Measurements from ENCODE around the gene CHTF8.
"Not testable (repeated sequence)": the region's sequence is repeated elsewhere in the genome, so short reads cannot be mapped to it uniquely, and the experiment has no call there.

CHTF8 gene

GRCh38 chr16:69132424-69133252 is at the start of gene CHTF8, which contains the start of gene UTP4:
Gene CHTF8 (minus strand): TSS chr16:69132588. CDS start chr16:69121458, 11,130 bp downstream.
Gene UTP4 (plus strand): TSS chr16:69132649. CDS start chr16:69133460, 811 bp downstream.
- DNase-seq (ENCODE audit: low spot score), result peak; percentile 89

DNA sequence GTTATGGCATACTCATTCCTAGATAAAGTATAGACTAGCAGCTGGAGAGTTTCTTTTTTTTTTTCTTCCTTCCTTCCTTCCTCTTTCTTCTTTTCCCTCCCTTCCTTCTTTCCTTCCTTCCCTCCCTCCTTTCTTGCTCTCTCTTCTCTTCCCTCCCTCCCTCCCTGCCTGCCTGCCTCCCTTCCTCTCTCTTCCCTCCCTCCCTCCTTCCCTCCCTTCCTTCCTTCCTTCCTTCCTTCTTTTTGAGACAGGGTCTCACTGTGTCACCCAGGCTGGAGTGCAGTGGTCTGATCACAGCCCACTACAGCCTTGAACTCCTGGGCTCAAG is 47.6 kb upstream of the CHTF8 start:
- no peak for DNase-seq (ENCODE audit: low spot score)

DNA sequence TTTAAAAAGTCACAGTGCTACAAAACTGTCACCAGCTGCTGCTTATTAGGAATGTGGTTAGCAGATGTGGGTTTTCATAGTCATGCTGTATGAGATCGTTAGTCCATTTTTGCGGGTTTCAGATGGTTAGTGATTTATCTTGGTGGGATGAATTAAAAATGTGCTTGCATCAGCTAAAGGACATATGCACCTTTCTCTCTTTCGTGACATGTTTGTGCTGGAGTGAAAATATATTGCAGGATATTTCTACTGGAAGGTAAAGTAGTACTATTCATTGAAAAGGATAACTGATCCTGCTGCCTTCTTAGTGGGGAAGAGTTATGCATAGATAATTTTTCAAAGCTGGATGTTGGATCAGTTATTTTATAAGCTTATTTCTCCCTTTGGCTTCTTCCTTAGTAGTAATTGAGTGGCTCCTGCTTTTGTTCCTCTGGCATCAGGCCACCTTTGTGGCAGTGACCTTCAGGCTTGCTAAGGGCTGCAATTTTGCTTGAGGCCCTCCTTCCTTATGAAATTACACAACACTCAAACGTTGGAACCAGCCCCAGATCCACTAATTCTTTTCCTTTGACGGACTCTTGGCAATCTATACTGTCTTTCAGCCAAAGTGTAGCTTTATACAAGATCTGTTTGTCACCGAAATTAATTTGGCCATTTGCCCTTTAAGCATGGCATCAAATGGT is 47.1 kb upstream of the CHTF8 start:
- DNase-seq (ENCODE audit: low spot score), result no peak

GRCh38 chr16:69176033-69176800 is 43.8 kb upstream of the CHTF8 start:
- no peak for DNase-seq (ENCODE audit: low spot score)

GRCh38 chr16:69171325-69172084 is 39.1 kb upstream of the CHTF8 start:
- no peak for DNase-seq (ENCODE audit: low spot score)

DNA sequence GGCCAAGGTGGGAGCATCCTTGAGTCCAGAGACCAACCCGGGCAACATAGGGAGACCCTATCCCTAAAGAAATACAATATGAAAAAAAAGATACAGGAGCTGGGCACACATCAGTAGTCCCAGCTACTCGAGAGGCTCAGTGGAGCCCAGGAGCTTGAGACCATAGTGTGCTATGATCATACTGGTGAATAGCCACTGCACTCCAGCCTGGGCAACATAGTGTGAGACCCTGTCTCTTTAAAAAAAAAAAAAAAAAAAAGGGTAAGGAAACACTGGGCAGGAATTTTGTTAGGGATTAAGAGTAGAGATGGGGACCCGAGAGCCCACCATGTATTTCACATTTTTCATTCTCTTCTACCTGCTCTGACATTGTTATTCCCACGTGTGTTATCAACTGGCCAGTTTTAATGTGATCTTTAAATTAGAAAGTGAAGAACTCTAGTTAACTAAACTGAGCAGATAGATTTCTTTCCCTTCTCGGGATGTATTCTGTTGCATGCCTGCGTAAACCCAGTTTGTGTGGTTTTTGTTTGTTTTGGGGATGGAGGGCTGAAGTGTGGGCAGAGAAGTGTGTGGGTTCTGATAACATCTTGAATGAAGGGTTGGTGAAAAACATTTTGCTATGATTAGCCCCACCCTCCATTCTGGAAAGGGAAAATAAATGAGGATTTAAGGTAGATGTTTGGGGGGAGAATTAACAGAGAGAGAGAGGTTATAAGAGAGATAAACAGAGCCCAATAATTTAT is 37.4 kb upstream of the CHTF8 start:
- DNase-seq (ENCODE audit: low spot score), result no peak

- DNase-seq (ENCODE audit: low spot score), result no peak
Observed at GRCh38 chr16:69169051-69169450, 36.7 kb upstream of the CHTF8 start.

DNA sequence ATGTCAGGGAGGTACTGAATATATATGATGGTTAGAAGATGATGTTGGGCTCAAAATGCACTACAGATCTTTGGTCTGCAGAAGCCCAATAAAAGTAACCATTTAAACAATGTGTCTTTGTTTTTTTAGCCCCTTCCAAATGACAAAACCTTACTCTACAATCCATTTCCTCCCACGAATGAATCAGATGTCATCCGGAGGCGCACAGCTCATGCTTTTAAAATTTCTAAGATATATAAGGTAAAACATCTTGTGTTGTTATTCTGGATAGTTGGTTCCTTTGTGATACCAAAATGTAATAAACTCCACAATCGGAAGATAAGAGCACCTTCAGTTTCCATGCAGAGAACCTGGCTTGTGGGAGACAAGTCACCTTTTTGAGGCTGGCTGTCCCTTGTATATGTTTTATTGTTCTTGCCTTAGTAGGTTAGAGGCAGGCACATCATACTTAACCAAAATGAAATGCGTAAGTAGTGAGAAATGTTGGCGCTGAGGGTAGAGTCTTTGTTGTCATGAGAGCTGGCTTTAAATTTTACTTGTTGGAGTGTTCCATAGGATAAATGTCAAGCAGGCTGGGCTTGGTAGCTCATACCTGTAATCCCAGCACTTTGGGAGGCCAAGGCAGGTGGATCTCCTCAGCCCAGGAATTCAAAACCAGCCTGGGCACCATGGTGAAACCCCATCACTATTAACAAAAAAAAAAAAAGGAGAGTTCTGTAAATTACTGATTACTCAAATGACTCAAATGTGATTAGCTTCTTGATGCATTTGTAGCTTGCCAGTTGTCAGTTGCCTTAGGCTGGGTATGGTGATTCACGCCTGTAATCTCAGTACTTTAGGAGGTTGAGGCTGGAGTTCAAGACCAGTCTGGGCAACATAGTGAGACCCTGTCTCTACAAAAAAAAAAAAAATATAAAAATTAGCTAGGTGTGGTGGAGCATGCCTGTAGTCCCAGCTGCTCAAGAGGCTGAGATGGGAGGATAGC is 34.9 kb upstream of the CHTF8 start:
- DNase-seq (ENCODE audit: low spot score), result peak; percentile 25

- DNase-seq (ENCODE audit: low spot score), result peak; percentile 81
Observed at GRCh38 chr16:69166221-69166833, 33.9 kb upstream of the CHTF8 start.

- DNase-seq (ENCODE audit: low spot score), result no peak
Observed at GRCh38 chr16:69165584-69165983, 33.2 kb upstream of the CHTF8 start.

DNA sequence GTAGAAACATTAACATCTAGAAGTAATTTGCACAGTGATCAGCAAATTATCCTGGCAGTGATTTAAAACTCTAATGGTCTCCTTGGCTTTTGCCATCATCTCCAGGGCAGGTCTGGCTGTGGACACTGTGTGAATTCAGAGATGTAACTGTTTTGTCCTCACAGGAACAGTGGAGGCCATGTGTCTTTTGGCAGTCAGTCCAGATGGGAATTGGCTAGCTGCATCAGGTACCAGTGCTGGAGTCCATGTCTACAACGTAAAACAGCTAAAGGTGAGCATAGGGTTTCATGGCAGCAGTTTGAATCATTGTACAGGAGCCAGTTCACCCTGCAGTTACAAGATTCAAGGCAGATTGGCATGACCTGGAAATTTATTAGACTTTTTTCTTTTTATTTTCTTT is 27.8 kb upstream of the CHTF8 start:
- DNase-seq (ENCODE audit: low spot score), result no peak

- DNase-seq (ENCODE audit: low spot score), result no peak
Observed at GRCh38 chr16:69157196-69157595, 24.8 kb upstream of the CHTF8 start.

- peak; percentile 62 for DNase-seq (ENCODE audit: low spot score)
Observed at GRCh38 chr16:69150146-69150865, 17.9 kb upstream of the CHTF8 start.

DNA sequence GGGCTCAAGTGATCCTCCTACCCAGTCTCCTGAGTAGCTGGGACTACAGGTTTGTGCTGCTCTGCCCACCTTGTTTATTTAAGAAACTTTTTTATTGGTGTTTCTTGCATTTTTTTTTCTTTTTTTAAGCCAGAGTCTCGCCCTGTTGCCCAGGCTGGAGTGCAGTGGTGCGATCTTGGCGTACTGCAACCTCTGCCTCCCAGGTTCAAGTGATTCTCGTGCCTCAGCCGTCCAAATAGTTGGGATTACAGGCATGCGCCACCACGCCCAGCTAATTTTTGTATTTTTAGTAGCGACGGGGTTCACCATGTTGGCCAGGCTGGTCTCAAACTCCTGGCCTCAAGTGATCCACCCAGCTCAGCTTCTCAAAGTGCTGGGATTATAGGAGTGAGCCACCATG is 17.2 kb upstream of the CHTF8 start:
- DNase-seq (ENCODE audit: low spot score), result not testable (repeated sequence)

DNA sequence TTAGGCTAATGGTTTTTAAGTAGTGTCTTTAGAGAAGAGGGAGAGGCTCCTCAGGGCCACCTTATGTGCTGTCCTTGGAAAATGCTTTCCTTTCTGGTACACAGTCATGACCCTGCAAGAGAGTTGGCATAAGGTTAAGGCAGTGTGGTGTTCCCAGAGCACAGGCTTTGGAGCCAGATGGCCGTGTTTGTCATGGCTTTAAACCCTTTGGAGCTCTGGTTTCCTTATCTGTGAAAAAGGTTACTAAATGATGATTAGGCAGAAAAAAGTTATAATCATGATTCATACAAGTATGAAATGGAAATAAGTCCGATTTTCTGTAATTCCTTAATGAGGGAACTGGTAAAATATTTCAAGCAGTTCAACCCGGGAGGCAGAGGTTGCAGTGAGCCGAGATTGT is 13.3 kb upstream of the CHTF8 start:
- no peak for DNase-seq (ENCODE audit: low spot score)

- no peak for DNase-seq (ENCODE audit: low spot score)
Observed at GRCh38 chr16:69143116-69143515, 10.7 kb upstream of the CHTF8 start.

DNA sequence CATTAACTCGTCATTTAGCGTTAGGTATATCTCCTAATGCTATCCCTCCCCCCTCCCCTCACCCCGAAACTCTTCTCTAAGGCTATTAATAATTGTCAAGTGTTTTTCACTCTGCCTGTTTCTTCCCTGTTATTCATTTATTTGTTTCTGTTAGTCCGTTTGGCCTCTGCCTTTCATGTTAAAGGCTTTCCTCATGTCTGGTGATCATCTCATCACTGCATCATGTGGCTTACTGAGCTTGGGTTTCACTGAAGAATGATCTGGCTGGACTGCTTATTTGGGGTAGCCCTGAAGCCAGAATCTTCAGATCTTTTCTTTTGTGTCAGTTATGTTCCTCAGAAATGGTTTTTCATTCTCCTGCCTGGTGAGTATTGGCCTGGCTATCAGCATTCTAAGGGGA is 9.5 kb upstream of the CHTF8 start:
- DNase-seq (ENCODE audit: low spot score), result no peak

DNA sequence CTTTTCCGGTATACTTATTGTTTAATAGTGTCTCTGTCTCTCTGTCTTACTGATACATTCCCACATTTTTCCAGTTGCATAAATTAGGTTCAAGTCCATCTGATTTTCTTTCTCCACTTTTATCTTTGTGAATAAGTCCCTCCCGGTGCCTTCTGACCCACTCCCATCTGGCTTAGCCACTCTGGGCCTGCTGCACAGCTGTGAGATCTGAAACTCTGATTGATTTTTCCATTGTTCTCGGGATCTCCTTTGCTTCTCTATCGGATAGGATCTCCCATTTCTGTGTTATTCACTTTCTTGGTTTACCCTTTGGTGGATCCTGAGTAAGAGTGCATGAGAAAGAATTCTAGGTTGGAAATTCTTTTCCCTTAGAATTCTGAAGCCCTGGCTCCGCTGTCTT is 8.6 kb upstream of the CHTF8 start:
- DNase-seq (ENCODE audit: low spot score), result no peak

- not testable (repeated sequence) for DNase-seq (ENCODE audit: low spot score)
Observed at GRCh38 chr16:69139464-69139863, 7.1 kb upstream of the CHTF8 start.
